ENCODE results near the gene MRO.

GRCh38 chr18:50791599-50792438, 28.0 kb downstream of the MRO start:
- TF ChIP-seq POLR2A (IDR thresholded peaks at IDR 0.05; ENCODE audit: low read depth, low read length) (no peak), POLR2AphosphoS5 (IDR thresholded peaks at IDR 0.05; ENCODE audit: low read depth, low read length) (no peak), TAF1 (IDR thresholded peaks at IDR 0.05; ENCODE audit: low read depth, low read length) (no peak)
